Spinal cord (tissue), 10 donors: Measurements from ENCODE around the gene ACOXL. TPM values are rescaled to one million over a fixed set of nuclear protein-coding genes. Genes with fewer than 3 reads are reported as not detected.
A peak's percentile ranks its signal among the peaks of the same experiment; 100 is the strongest.
"Not testable (repeated sequence)": the region's sequence is repeated elsewhere in the genome, so short reads cannot be mapped to it uniquely, and the experiment has no call there.

Experiments used
- DNase-seq, 6 donors: peaks; one replicate each; pipeline versions ENCODE4 v3.0.0 to v3.0.0-alpha.2; 2013 to 2015; ENCODE audit warnings: low spot score in 6 of 6, low read depth in 4 of 6
- H3K27ac ChIP-seq: one replicate; pipeline ENCODE4 v1.5.1; 2013; ENCODE audit warnings: low read depth, low read length, control low read depth
- H3K27me3 ChIP-seq: one replicate; pipeline ENCODE4 v1.6.1; 2013; ENCODE audit warnings: low read length; ENCODE audit not compliant: control insufficient read depth, insufficient read depth
- H3K36me3 ChIP-seq: one replicate; pipeline ENCODE4 v1.6.1; 2013; ENCODE audit warnings: low read length; ENCODE audit not compliant: control insufficient read depth, insufficient read depth
- H3K4me1 ChIP-seq: one replicate; pipeline ENCODE4 v1.6.1; 2013; ENCODE audit warnings: low read length; ENCODE audit not compliant: control insufficient read depth, insufficient read depth
- H3K4me3 ChIP-seq: one replicate; pipeline ENCODE4 v1.5.1; 2013; ENCODE audit warnings: low read depth, low read length, control low read depth
- H3K9me3 ChIP-seq: one replicate; pipeline ENCODE4 v1.6.1; 2013; ENCODE audit warnings: low read length; ENCODE audit not compliant: control insufficient read depth, insufficient read depth
- WGBS: methylation state at CpG from one replicate; pipeline ENCODE4 v1.1.5; 2013; ENCODE audit warnings: missing lambda C conversion rate; ENCODE audit not compliant: insufficient coverage; 5-methylcytosine and 5-hydroxymethylcytosine counted together
- polyA plus RNA-seq, 2 donors: library from polyadenylated mRNA; unstranded; fragments of 120-200 nt; gene quantifications; one replicate each; pipeline ENCODE4 v1.2.1, GENCODE V29; 2013; ENCODE audit not compliant: insufficient read length in 2 of 2
- total RNA-seq, 2 donors: library from RNA; depleted of rRNA in 1 of 2; stranded (reverse); fragments of 120-200 nt in 1 of 2; fragments of >200 nt in 1 of 2; gene quantifications; one replicate each; pipeline versions ENCODE4 v1.2.3 to v1.2.4, GENCODE V29; 2013 to 2014
- donor health status: healthy.

ACOXL gene
- total and polyA plus RNA-seq, 4 donors, result 0.06 to 0.45 (median 0.26) TPM

GRCh38 chr2:110848071-110848470 is 115.7 kb downstream of the ACOXL start:
- 80% methylated on average over 1 of the region's 2 CpGs for WGBS

GRCh38 chr2:110848519-110849030 is 116.2 kb downstream of the ACOXL start:
- no peak overlapping the region for H3K4me3 ChIP-seq
- H3K9me3 ChIP-seq, result no peaks in the 10 kb centered on the region
- DNase-seq, result no peak
- WGBS, result 87% methylated on average over 10 of the region's 13 CpGs
- H3K4me1 ChIP-seq, result peaks cover 3% of the 10 kb centered on the region
- H3K36me3 ChIP-seq, result no peaks in the 10 kb centered on the region
- no peaks in the 10 kb centered on the region for H3K27me3 ChIP-seq
- no peak overlapping the region for H3K27ac ChIP-seq

More at GRCh38 chr2:110848071-110848470, 115.7 kb downstream of the ACOXL start:
- Histone ChIP-seq H3K4me1 (peaks cover 3% of the 10 kb centered on the region), H3K9me3 (no peaks in the 10 kb centered on the region), H3K27ac (no peak overlapping the region), H3K4me3 (no peak overlapping the region), H3K36me3 (no peaks in the 10 kb centered on the region), H3K27me3 (no peaks in the 10 kb centered on the region)
- peak in 2 of 6 donors; percentile 37 to 74 for DNase-seq

GRCh38 chr2:110851531-110851930 is 119.2 kb downstream of the ACOXL start:
- Histone ChIP-seq H3K36me3 (no peaks in the 10 kb centered on the region), H3K9me3 (no peaks in the 10 kb centered on the region), H3K27me3 (no peaks in the 10 kb centered on the region), H3K4me3 (no peak overlapping the region), H3K27ac (no peak overlapping the region), H3K4me1 (no peaks in the 10 kb centered on the region)
- 91% methylated on average over 13 of the region's 13 CpGs for WGBS
- DNase-seq, result no peak

GRCh38 chr2:110852051-110852450 is 119.7 kb downstream of the ACOXL start:
- no peak overlapping the region for H3K27ac ChIP-seq
- no peak for DNase-seq
- H3K4me3 ChIP-seq, result no peak overlapping the region
- H3K36me3 ChIP-seq, result no peaks in the 10 kb centered on the region
- no peaks in the 10 kb centered on the region for H3K4me1 ChIP-seq
- H3K9me3 ChIP-seq, result no peaks in the 10 kb centered on the region
- 93% methylated on average over 8 of the region's 11 CpGs for WGBS
- no peaks in the 10 kb centered on the region for H3K27me3 ChIP-seq

- no peaks in the 10 kb centered on the region for H3K9me3 ChIP-seq
- no peak overlapping the region for H3K27ac ChIP-seq
- H3K4me3 ChIP-seq, result no peak overlapping the region
- H3K27me3 ChIP-seq, result no peaks in the 10 kb centered on the region
- no peak for DNase-seq
- WGBS, result 92% methylated on average over 3 of the region's 8 CpGs
- H3K4me1 ChIP-seq, result no peaks in the 10 kb centered on the region
- H3K36me3 ChIP-seq, result no peaks in the 10 kb centered on the region
Observed at GRCh38 chr2:110852541-110853263, 120.3 kb downstream of the ACOXL start.

DNA sequence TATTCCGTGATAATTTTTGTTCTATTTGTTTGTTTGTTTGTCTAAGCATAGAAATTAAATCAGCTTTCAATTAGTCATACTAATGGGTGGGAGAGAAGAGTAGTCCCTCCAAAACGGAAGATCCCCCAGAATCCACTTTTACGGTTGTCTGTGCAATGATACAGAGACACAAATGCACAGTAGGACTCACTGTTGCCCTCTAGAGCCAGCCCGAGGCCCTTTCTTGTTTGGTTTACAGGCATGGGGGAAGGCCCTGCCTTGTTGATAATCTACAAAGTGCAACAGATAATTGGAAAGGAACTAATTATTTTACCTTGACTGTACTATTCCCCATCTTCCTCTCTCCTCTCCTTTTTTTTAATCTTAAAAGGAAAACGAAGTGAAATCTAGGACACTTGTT is 121.1 kb downstream of the ACOXL start:
- no peaks in the 10 kb centered on the region for H3K9me3 ChIP-seq
- WGBS, result 60% methylated on average over 1 of the region's 5 CpGs
- no peak for DNase-seq
- no peaks in the 10 kb centered on the region for H3K36me3 ChIP-seq
- H3K4me1 ChIP-seq, result no peaks in the 10 kb centered on the region
- no peaks in the 10 kb centered on the region for H3K27me3 ChIP-seq
- no peak overlapping the region for H3K27ac ChIP-seq
- no peak overlapping the region for H3K4me3 ChIP-seq

DNA sequence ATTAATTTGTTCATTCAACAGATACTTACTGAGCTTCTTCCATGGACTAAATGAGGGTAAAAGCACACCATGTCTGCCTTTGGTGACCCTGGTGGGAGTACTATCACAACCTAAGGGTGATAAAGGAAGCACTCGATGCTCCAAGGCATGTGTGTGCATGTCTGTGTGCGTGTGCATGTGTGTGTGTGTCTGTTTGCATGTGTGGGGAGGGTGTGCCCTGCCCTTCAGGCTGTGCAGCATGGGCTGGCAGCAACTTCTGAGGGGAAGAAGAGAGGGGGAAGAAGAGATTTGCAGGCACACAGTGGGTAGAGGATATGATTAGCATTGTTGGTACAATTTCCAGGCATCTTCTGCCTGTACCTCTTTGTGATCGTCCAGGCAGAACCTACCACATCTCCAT is 121.6 kb downstream of the ACOXL start:
- H3K4me1 ChIP-seq, result no peaks in the 10 kb centered on the region
- H3K27me3 ChIP-seq, result no peaks in the 10 kb centered on the region
- no peak overlapping the region for H3K27ac ChIP-seq
- whole genome bisulfite sequencing, result 87% methylated on average over 2 of the region's 3 CpGs
- no peaks in the 10 kb centered on the region for H3K36me3 ChIP-seq
- no peak for DNase-seq
- no peak overlapping the region for H3K4me3 ChIP-seq
- no peaks in the 10 kb centered on the region for H3K9me3 ChIP-seq

DNA sequence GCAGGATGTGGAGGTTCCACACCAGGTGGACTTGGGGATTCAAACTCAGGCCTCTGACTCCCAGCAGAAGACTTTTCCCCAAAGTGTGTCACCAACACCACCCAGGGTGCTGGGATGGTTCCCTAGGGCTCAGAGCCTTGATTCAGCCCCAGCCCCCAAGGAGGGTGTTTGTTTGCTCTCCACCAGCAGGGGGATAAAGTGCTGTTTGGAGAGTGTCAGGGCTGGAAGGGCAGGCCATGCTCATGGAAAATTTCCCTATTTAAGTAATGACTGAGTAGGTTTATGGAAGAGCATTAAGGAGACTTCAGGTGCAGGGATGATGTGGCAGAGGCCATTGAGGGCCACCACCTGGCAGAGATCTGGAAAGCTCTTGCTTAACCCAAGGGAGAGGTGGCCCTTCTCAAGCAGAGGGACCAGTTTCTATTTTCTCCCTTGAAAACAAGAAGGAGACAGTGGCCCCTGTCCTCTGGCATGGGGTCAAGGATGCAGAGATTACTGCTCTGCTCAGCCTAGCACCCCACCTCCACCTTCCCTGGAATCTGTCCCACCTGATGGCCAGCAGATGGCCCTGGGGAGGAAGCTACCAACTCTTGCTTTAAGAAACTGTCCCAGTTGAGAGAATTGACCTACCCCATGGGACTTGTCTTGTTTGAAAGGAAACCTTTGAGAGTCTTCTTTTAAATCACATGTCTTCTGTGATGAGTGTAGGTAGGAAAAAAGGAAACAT is 122.1 kb downstream of the ACOXL start:
- Histone ChIP-seq H3K36me3 (no peaks in the 10 kb centered on the region), H3K9me3 (no peaks in the 10 kb centered on the region), H3K4me1 (peaks cover 3% of the 10 kb centered on the region), H3K27me3 (no peaks in the 10 kb centered on the region), H3K27ac (no peak overlapping the region), H3K4me3 (no peak overlapping the region)
- DNase-seq, result no peak

GRCh38 chr2:110855841-110856240 is 123.5 kb downstream of the ACOXL start:
- not testable (repeated sequence) for H3K4me3 ChIP-seq, H3K36me3 ChIP-seq, H3K27me3 ChIP-seq, H3K9me3 ChIP-seq, H3K27ac ChIP-seq, H3K4me1 ChIP-seq, DNase-seq
- 100% methylated on average over 5 of the region's 7 CpGs for WGBS
